ENCODE results near the gene SNX5. TPM values are rescaled to one million over a fixed set of nuclear protein-coding genes. Genes with fewer than 3 reads are reported as not detected.

Gene SNX5
- total RNA-seq, 1 experiment from 2014 or later = 159 TPM

DNA sequence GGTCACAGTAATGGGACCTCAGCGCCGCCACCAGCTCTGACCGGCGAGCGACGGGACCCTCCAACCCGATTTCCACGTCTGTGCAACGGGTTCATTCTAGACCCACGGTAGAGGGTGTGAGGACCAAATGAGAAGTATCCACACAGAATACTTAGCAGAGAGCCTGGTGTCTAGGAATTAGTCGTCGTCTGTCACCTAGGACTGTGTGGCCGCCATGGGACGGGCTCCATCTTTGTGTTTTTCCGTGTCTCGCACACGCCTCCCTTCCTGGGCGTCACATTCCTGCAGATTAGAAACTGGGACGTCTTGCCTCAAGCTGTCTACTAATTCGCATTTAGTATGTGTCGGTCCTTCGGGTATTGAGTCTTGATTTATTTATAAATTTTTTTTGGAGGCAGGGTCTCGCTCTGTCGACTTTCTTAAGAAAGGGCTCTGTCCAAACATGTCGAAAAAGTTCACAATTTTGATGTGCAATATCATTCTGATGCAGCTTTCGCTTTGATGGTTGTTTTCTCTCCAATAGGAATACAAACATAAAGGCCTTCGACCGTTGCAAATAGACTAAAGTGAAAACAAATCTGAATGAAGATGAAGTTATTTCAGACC, 787 bp upstream of the SNX5 start:
- H3K4me1 ChIP-seq (ENCODE audit: control insufficient read depth in 1 of 2, insufficient read depth in 2 of 2, low read length in 2 of 2) = peaks cover 26 to 50% of the 10 kb centered on the region in 2 experiments
- DNase-seq (ENCODE audit: low read depth, low spot score) (no peak), ATAC-seq (peak; percentile 45)
- H3K9me2 ChIP-seq (ENCODE audit: insufficient read depth) = no peaks in the 10 kb centered on the region
- RAD21 ChIA-PET (ENCODE audit: low non-redundant PET in 1 of 2, low total read pairs in 2 of 2, uncharacterized antibody in 2 of 2, unreplicated experiment in 2 of 2) = no interaction called here
- H3K79me2 ChIP-seq (ENCODE audit: insufficient read depth, low read length) = peaks cover 97% of the 10 kb centered on the region
- CTCF ChIA-PET = no interaction called here
- no peaks in the 10 kb centered on the region for H3K9me3 ChIP-seq (ENCODE audit: control insufficient read depth in 1 of 2, insufficient read depth in 1 of 2, low read depth in 1 of 2, low read length in 2 of 2)
- H4K20me1 ChIP-seq (ENCODE audit: insufficient read depth) = peaks cover 15% of the 10 kb centered on the region; the same call in 1 of the 2 replicates
- POLR2A ChIA-PET = no interaction called here
- H3K4me2 ChIP-seq (ENCODE audit: low read length) = peak overlapping the region; percentile 88
- peak overlapping the region; percentile 99 for H3K9ac ChIP-seq (ENCODE audit: low read length)
- H2AFZ ChIP-seq (ENCODE audit: low read depth, low read length, poor library complexity, severe bottlenecking) = no peak overlapping the region
- intact Hi-C loops (cut with micrococcal nuclease) = loop anchor here (10.0 kb wide), 1 partner anchor 305 kb away; no protein-coding TSS in a partner anchor
- H3K36me3 ChIP-seq (ENCODE audit: control insufficient read depth in 1 of 2, insufficient read depth in 2 of 2, low read length in 2 of 2) = peaks cover 3 to 44% of the 10 kb centered on the region in 2 experiments; a peak in 3 of 4 replicates
- no peaks in the 10 kb centered on the region for H3K27me3 ChIP-seq (ENCODE audit: insufficient read depth, low read length)
- TF ChIP-seq YY1 (IDR thresholded peaks at IDR 0.05; ENCODE audit: extremely low read depth, insufficient replicate concordance, low read depth, low read length) (peak; percentile 38), JUND (IDR thresholded peaks at IDR 0.05) (no peak), EGR1 (IDR thresholded peaks at IDR 0.05; ENCODE audit: low read depth) (no peak), TCF7L2 (IDR thresholded peaks at IDR 0.05; ENCODE audit: borderline replicate concordance, extremely low read depth, insufficient read depth, insufficient read length) (no peak)
- peak overlapping the region; percentile 75 to 86 for H3K4me3 ChIP-seq (replicated peaks in 1 of 2; ENCODE audit: low read depth in 1 of 2, low read length in 2 of 2)
- no TSS peak for BruUV-seq (replicated peaks)
- H3K27ac ChIP-seq (ENCODE audit: low read depth, low read length) = peak overlapping the region; percentile 99

- Histone ChIP-seq H3K79me2 (ENCODE audit: insufficient read depth, low read length) (peaks cover 97% of the 10 kb centered on the region), H3K9me3 (ENCODE audit: control insufficient read depth in 1 of 2, insufficient read depth in 1 of 2, low read depth in 1 of 2, low read length in 2 of 2) (no peaks in the 10 kb centered on the region), H3K9me2 (ENCODE audit: insufficient read depth) (no peaks in the 10 kb centered on the region), H3K4me1 (ENCODE audit: control insufficient read depth in 1 of 2, insufficient read depth in 2 of 2, low read length in 2 of 2) (peaks cover 27 to 67% of the 10 kb centered on the region in 2 experiments), H3K9ac (ENCODE audit: low read length) (peak overlapping the region; percentile 99), H2AFZ (ENCODE audit: low read depth, low read length, poor library complexity, severe bottlenecking) (no peak overlapping the region), H3K27me3 (ENCODE audit: insufficient read depth, low read length) (no peaks in the 10 kb centered on the region), H3K27ac (ENCODE audit: low read depth, low read length) (peak overlapping the region; percentile 99), H3K4me3 (replicated peaks in 1 of 2; ENCODE audit: low read depth in 1 of 2, low read length in 2 of 2) (peak overlapping the region; percentile 75 to 86), H4K20me1 (ENCODE audit: insufficient read depth) (peaks cover 24% of the 10 kb centered on the region; the same call in 1 of the 2 replicates), H3K4me2 (ENCODE audit: low read length) (peak overlapping the region; percentile 88), H3K36me3 (ENCODE audit: control insufficient read depth in 1 of 2, insufficient read depth in 2 of 2, low read length in 2 of 2) (peaks cover 3 to 48% of the 10 kb centered on the region in 2 experiments)
- intact Hi-C loops (cut with micrococcal nuclease) = loop anchor here (10.0 kb wide), 1 partner anchor 307 kb away; no protein-coding TSS in a partner anchor
- POLR2A ChIA-PET = interaction anchor here (0.8 to 2.4 kb wide), 3 partner anchors 9 to 204 kb away, joined by 3 to 7 read pairs (median 4); no protein-coding TSS in a partner anchor
- ATAC-seq (peak; percentile 11), DNase-seq (ENCODE audit: low read depth, low spot score) (no peak)
- CTCF ChIA-PET = interaction anchor here (0.9 to 1.4 kb wide), 2 partner anchors 286 to 308 kb away, joined by 5 to 6 read pairs; no protein-coding TSS in a partner anchor
- TF ChIP-seq MAX (IDR thresholded peaks at IDR 0.05) (0 out of 2 replicates have a peak, but pooled peaks have one; percentile 25), EZH2 (IDR thresholded peaks at IDR 0.05) (no peak)
- BruUV-seq (replicated peaks) = TSS peak; percentile 46
- RAD21 ChIA-PET (ENCODE audit: low non-redundant PET in 1 of 2, low total read pairs in 2 of 2, uncharacterized antibody in 2 of 2, unreplicated experiment in 2 of 2) = no interaction called here
Measured at GRCh38 chr20:17967521-17968365, 851 bp downstream of the SNX5 start.

All from HCT116 (cell line).